HepG2 (cell line): ENCODE measurements around the gene ANKRD65. TPM values are rescaled to one million over a fixed set of nuclear protein-coding genes. Genes with fewer than 3 reads are reported as not detected.
A peak's percentile ranks its signal among the peaks of the same experiment; 100 is the strongest.
"Not testable (repeated sequence)": the region's sequence is repeated elsewhere in the genome, so short reads cannot be mapped to it uniquely, and the experiment has no call there.

Experiments used
- ATAC-seq: fragments of 200-7000 bp; cut with Tn5 transposase; 3 replicates; pipeline ENCODE4 v1.9.1; 2020; ENCODE audit warnings: mild to moderate bottlenecking, moderate library complexity
- BruUV-seq: library from RNA; stranded (reverse); fragments of 400-500 nt; replicated peaks from 2 replicates; lab custom pipeline; 2021; lab: Mats Ljungman, UMichigan
- CTCF ChIA-PET: fragments of 300-600 bp; formaldehyde crosslinking; extraction: SDS; loops from one replicate; lab custom pipeline; 2021; ENCODE audit warnings: low total read pairs, inconsistent platforms, low intra/inter-chr PET ratio; lab: Yijun Ruan, JAX
- POLR2A ChIA-PET: fragments of 350-600 bp; sonication (Branson Sonifier 250); formaldehyde crosslinking; loops from one replicate; lab custom pipeline; 2020; ENCODE audit warnings: antibody characterized with exemption, inconsistent platforms; lab: Yijun Ruan, JAX
- DNase-seq: peaks from one replicate; pipeline ENCODE4 v3.0.0-alpha.2; 2015; ENCODE audit warnings: low spot score
- FAIRE-seq: peaks from 3 replicates; lab custom pipeline; 2011; peaks lifted over from hg19 to GRCh38; lab: Jason Lieb, UNC
- H2AFZ ChIP-seq: one replicate; pipeline ENCODE4 v1.6.1; 2011; ENCODE audit warnings: low read length, inconsistent platforms
- H3K27ac ChIP-seq: fragments of 300-600 bp; 3 replicates; pipeline ENCODE4 v1.8.0; 2011; ENCODE audit warnings: mixed run types, mild to moderate bottlenecking, mixed read lengths, low read length, inconsistent platforms; ENCODE audit not compliant: insufficient read depth; ENCODE audit errors: extremely low read length
- H3K27me3 ChIP-seq, 2 experiments: fragments of 200-600 bp in 1 of 2; 2 replicates in 1 of 2; 3 replicates in 1 of 2; pipeline versions ENCODE4 v1.6.0 to v1.8.0; 2011; ENCODE audit warnings: low read length in 2 of 2, mild to moderate bottlenecking in 2 of 2, moderate library complexity in 2 of 2, inconsistent platforms in 1 of 2; ENCODE audit not compliant: insufficient read depth in 2 of 2, control insufficient read depth in 1 of 2
- H3K36me3 ChIP-seq, 2 experiments: fragments of 200-600 bp in 1 of 2; replicated peaks in 1 of 2; 2 replicates in 1 of 2; 3 replicates in 1 of 2; pipeline versions ENCODE4 v1.5.1 to v1.8.0; 2011; ENCODE audit warnings: low read length in 2 of 2, inconsistent platforms in 1 of 2; ENCODE audit not compliant: insufficient read depth in 2 of 2, control insufficient read depth in 1 of 2
- H3K4me1 ChIP-seq: 2 replicates; pipeline ENCODE4 v1.5.1; 2012; ENCODE audit warnings: low read length, inconsistent platforms; ENCODE audit not compliant: insufficient read depth
- H3K4me2 ChIP-seq: 2 replicates; pipeline ENCODE4 v1.6.0; 2011; ENCODE audit warnings: low read depth, low read length, inconsistent platforms
- H3K4me3 ChIP-seq, 3 experiments: fragments of 200-600 bp in 1 of 3; sonication (generic), shearing (Covaris generic) in 1 of 3; replicated peaks in 1 of 3; 2 replicates each; pipeline ENCODE4 v1.5.1; 2011 to 2016; ENCODE audit warnings: low read length in 3 of 3, inconsistent platforms in 2 of 3, low read depth in 2 of 3, mild to moderate bottlenecking in 2 of 3, control low read depth in 1 of 3, mixed read lengths in 1 of 3; ENCODE audit not compliant: insufficient read depth in 1 of 3
- H3K79me2 ChIP-seq: one replicate; pipeline ENCODE4 v1.6.1; 2011; ENCODE audit warnings: low read length, inconsistent platforms; ENCODE audit not compliant: insufficient read depth
- H3K9ac ChIP-seq: 2 replicates; pipeline ENCODE4 v1.6.0; 2011; ENCODE audit warnings: mild to moderate bottlenecking, low read depth, low read length, inconsistent platforms; ENCODE audit not compliant: insufficient read depth
- H3K9me3 ChIP-seq: 2 replicates; pipeline ENCODE4 v1.5.1; 2012; ENCODE audit warnings: mild to moderate bottlenecking, low read length
- H4K20me1 ChIP-seq: 2 replicates; pipeline ENCODE4 v1.6.0; 2011; ENCODE audit warnings: inconsistent platforms, mild to moderate bottlenecking, low read length, moderate library complexity; ENCODE audit not compliant: insufficient read depth
- GFI1 ChIP-seq: sonication (generic); formaldehyde crosslinking; IDR thresholded peaks from 2 replicates; pipeline ENCODE4 v1.5.0; 2020; ENCODE audit warnings: missing genetic modification reagents, mild to moderate bottlenecking, borderline replicate concordance
- SOX6 ChIP-seq, 2 experiments: fragments of 450-650 bp in 1 of 2; sonication (generic) in 1 of 2; formaldehyde crosslinking in 1 of 2; IDR thresholded peaks; 2 replicates each; pipeline versions ENCODE4 v1.4.0 to v1.6.1; 2017 to 2020; ENCODE audit warnings: antibody characterized with exemption in 1 of 2, mild to moderate bottlenecking in 1 of 2, missing genetic modification reagents in 1 of 2
- TFAP4 ChIP-seq: sonication (generic); IDR thresholded peaks from 2 replicates; pipeline ENCODE4 v1.6.1; 2016; ENCODE audit warnings: low read depth, borderline replicate concordance
- ZNF710 ChIP-seq: sonication (generic); formaldehyde crosslinking; IDR thresholded peaks from 2 replicates; pipeline ENCODE4 v1.5.0; 2020; ENCODE audit warnings: mild to moderate bottlenecking, missing genetic modification reagents, borderline replicate concordance
- ZNF740 ChIP-seq: sonication (generic); formaldehyde crosslinking; IDR thresholded peaks from 2 replicates; pipeline ENCODE4 v1.4.0; 2020; ENCODE audit warnings: missing genetic modification reagents
- WGBS: methylation state at CpG from one replicate; pipeline ENCODE4 v1.1.6; 2017; ENCODE audit warnings: low lambda C conversion rate; 5-methylcytosine and 5-hydroxymethylcytosine counted together
- in situ Hi-C: cut with HindIII; loops from 2 replicates; pipeline ENCODE4 v1.10.0; 2017; ENCODE audit warnings: low pct_unique_long_range_greater_than_20kb; ENCODE audit not compliant: extremely low pct_ligation_motif_present
- intact Hi-C: fragments of 100-400 bp; cut with micrococcal nuclease; formaldehyde crosslinking; loops from one replicate; pipeline ENCODE4 v1.10.0; 2022; ENCODE audit not compliant: unreplicated experiment
- polyA plus RNA-seq, 8 experiments: library from polyadenylated mRNA; depleted of rRNA in 3 of 8; stranded (reverse) in 7 of 8; unstranded in 1 of 8; fragments of >200 nt; fragmentation: Illumina TruSeq in 4 of 8; extraction: Trizol in 4 of 8; gene quantifications; 2 replicates each; pipeline versions ENCODE4 v1.2.1 to v1.2.3, GENCODE V29; 2011 to 2016; ENCODE audit warnings: low read depth in 4 of 8, missing spikeins in 1 of 8, mixed read lengths in 1 of 8; ENCODE audit not compliant: insufficient read depth in 1 of 8
- total RNA-seq, 5 experiments: library from RNA; depleted of rRNA; stranded (reverse); fragments of >200 nt; fragmentation: Illumina TruSeq; extraction: Trizol; gene quantifications; 2 replicates each; pipeline ENCODE4 v1.2.3, GENCODE V29; 2016; ENCODE audit warnings: low read depth in 1 of 5

ANKRD65 gene
- total and polyA plus RNA-seq, 2 of the 13 experiments (the other 11 are each of a cell fraction or from before 2014, with no cell fraction given), result 12.1 to 30.1 TPM

- Histone ChIP-seq H3K9ac (no peak within 1 kb of the TSS), H3K27ac (no peak within 1 kb of the TSS), H3K9me3 (no peaks in the 10 kb centered on the region), H3K4me1 (peaks cover 18% of the 10 kb centered on the region), H3K79me2 (no peaks in the 10 kb centered on the region), H4K20me1 (no peaks in the 10 kb centered on the region), H3K27me3 (peaks cover 6 to 15% of the 10 kb centered on the region in 2 experiments), H2AFZ (peak within 1 kb of the TSS; percentile 52), H3K4me3 (peak within 1 kb of the TSS in 1 of 3 experiments; percentile 25; a peak in 2 of 6 replicates), H3K36me3 (no peaks in the 10 kb centered on the region), H3K4me2 (peak within 1 kb of the TSS; percentile 71)
- BruUV-seq, result no TSS peak
- in situ Hi-C loops, result no loop called here
- DNase-seq (no peak), FAIRE-seq (no peak), ATAC-seq (no peak)
- ChIA-PET CTCF (no interaction called here), POLR2A (interaction anchor here (1.0 kb wide), 1 partner anchor 42 kb away, joined by 3 read pairs; the partner anchor contains the start of gene MRPL20)
- no peak for TF ChIP-seq GFI1
- 0 out of 2 replicates have a peak, but pooled peaks have one; percentile 13 for TF ChIP-seq SOX6 (IDR thresholded peaks at IDR 0.05)
- TF ChIP-seq SOX6 (CRISPR knock-in tag; IDR thresholded peaks at IDR 0.05), result no peak
- no peak for TF ChIP-seq TFAP4
- TF ChIP-seq ZNF710, result no peak
- TF ChIP-seq ZNF740, result no peak
- 61% methylated on average over 6 of the region's 6 CpGs for WGBS
- intact Hi-C loops, result no loop called here
These were observed 28.1 kb upstream of the ANKRD65 start, which contains the start of gene ATAD3C for GRCh38 chr1:1449099-1449739. Gene ATAD3C (plus strand): TSS chr1:1449689. CDS start chr1:1450684, 995 bp downstream.

GRCh38 chr1:1446631-1447030 lies 25.6 kb upstream of the ANKRD65 start:
- H2AFZ ChIP-seq, FAIRE-seq, POLR2A ChIA-PET, BruUV-seq, H3K9ac ChIP-seq, H3K79me2 ChIP-seq, H3K36me3 ChIP-seq, H3K4me3 ChIP-seq, CTCF ChIA-PET, DNase-seq, H3K27ac ChIP-seq, H3K9me3 ChIP-seq, in situ Hi-C loops, ATAC-seq, H3K4me2 ChIP-seq, H4K20me1 ChIP-seq, intact Hi-C loops: not testable (repeated sequence)
- H3K27me3 ChIP-seq, result peaks cover 3 to 15% of the 10 kb centered on the region in 2 experiments
- peaks cover 29% of the 10 kb centered on the region for H3K4me1 ChIP-seq
- WGBS, result 79% methylated on average over 19 of the region's 19 CpGs
